Neural cell (in vitro differentiated cells): ENCODE results near the gene PADI2. TPM values are rescaled to one million over a fixed set of nuclear protein-coding genes. Genes with fewer than 3 reads are reported as not detected.

ENCODE experiments used
- H2AFZ ChIP-seq: fragments of 200-600, 300-800 bp; sonication (generic), shearing (Covaris generic); 2 replicates; pipeline ENCODE4 v1.6.0; 2014; ENCODE audit warnings: low read depth, mild to moderate bottlenecking, antibody characterized with exemption, low read length, moderate library complexity
- H3F3A ChIP-seq: fragments of 200-600 bp; shearing (Covaris generic); 2 replicates; pipeline ENCODE4 v1.6.1; 2016; ENCODE audit warnings: mild to moderate bottlenecking, moderate library complexity, mixed read lengths, antibody characterized with exemption, low read length; ENCODE audit not compliant: insufficient read depth, poor library complexity, severe bottlenecking
- H3K27ac ChIP-seq: fragments of 200-600, 300-800 bp; sonication (generic), shearing (Covaris generic); 2 replicates; pipeline ENCODE4 v1.5.1; 2014; ENCODE audit warnings: mild to moderate bottlenecking, low read length, moderate library complexity
- H3K27me3 ChIP-seq: fragments of 300-800, 200-600 bp; sonication (generic), shearing (Covaris generic); 2 replicates; pipeline ENCODE4 v1.6.0; 2014; ENCODE audit warnings: mild to moderate bottlenecking, low read depth, low read length, moderate library complexity; ENCODE audit not compliant: insufficient read depth
- H3K36me3 ChIP-seq: fragments of 300-800, 200-600 bp; sonication (generic), shearing (Covaris generic); 2 replicates; pipeline ENCODE4 v1.5.1; 2014; ENCODE audit warnings: mild to moderate bottlenecking, antibody characterized with exemption, low read length, moderate library complexity; ENCODE audit not compliant: insufficient read depth
- H3K4me2 ChIP-seq: fragments of 300-800, 200-600 bp; sonication (generic), shearing (Covaris generic); 2 replicates; pipeline ENCODE4 v1.6.0; 2014; ENCODE audit warnings: mild to moderate bottlenecking, low read length
- H3K4me3 ChIP-seq: fragments of 300-800, 200-600 bp; sonication (generic), shearing (Covaris generic); 2 replicates; pipeline ENCODE4 v1.5.1; 2014; ENCODE audit warnings: mild to moderate bottlenecking, low read length, moderate library complexity
- H3K79me2 ChIP-seq: fragments of 200-600 bp; shearing (Covaris generic); replicated peaks from 2 replicates; pipeline ENCODE4 v1.6.0; 2014; ENCODE audit warnings: mild to moderate bottlenecking, low read length, moderate library complexity; ENCODE audit not compliant: insufficient read depth
- H3K9ac ChIP-seq: fragments of 300-800, 200-600 bp; sonication (generic), shearing (Covaris generic); 2 replicates; pipeline ENCODE4 v1.6.1; 2016; ENCODE audit warnings: mild to moderate bottlenecking, low read length, mixed read lengths
- H3K9me2 ChIP-seq: fragments of 200-600 bp; shearing (Covaris generic); 2 replicates; pipeline ENCODE4 v1.6.1; 2016; ENCODE audit warnings: mild to moderate bottlenecking, low read length, mixed read lengths; ENCODE audit not compliant: insufficient read depth
- H3K9me3 ChIP-seq: fragments of 200-600, 300-800 bp; sonication (generic), shearing (Covaris generic); 2 replicates; pipeline ENCODE4 v1.6.1; 2016; ENCODE audit warnings: mild to moderate bottlenecking, mixed run types, low read length, moderate library complexity, mixed read lengths
- H4K20me1 ChIP-seq: fragments of 200-600 bp; shearing (Covaris generic); 2 replicates; pipeline ENCODE4 v1.6.1; 2016; ENCODE audit warnings: mild to moderate bottlenecking, mixed run types; ENCODE audit not compliant: insufficient read depth
- CTCF ChIP-seq: fragments of 450-650 bp; IDR thresholded peaks from 2 replicates; pipeline ENCODE4 v1.5.1; 2014; ENCODE audit warnings: antibody characterized with exemption, mild to moderate bottlenecking, moderate library complexity; ENCODE audit not compliant: poor library complexity, severe bottlenecking
- EP300 ChIP-seq: fragments of 450-650 bp; conservative IDR thresholded peaks from 2 replicates; pipeline ENCODE4 v1.6.1; 2014; ENCODE audit warnings: antibody characterized with exemption, mild to moderate bottlenecking, moderate library complexity; ENCODE audit not compliant: poor library complexity, severe bottlenecking
- EZH2 ChIP-seq: fragments of 200-600, 300-800 bp; shearing (Covaris generic), sonication (generic); IDR thresholded peaks from 2 replicates; pipeline ENCODE4 v1.6.1; 2014; ENCODE audit warnings: antibody characterized with exemption, low read length, borderline replicate concordance, mild to moderate bottlenecking; ENCODE audit not compliant: insufficient read depth, poor library complexity, severe bottlenecking
- MXI1 ChIP-seq: fragments of 450-650 bp; conservative IDR thresholded peaks from 2 replicates; pipeline ENCODE4 v1.6.1; 2014; ENCODE audit warnings: antibody characterized with exemption, mild to moderate bottlenecking; ENCODE audit not compliant: poor library complexity, severe bottlenecking
- POLR2AphosphoS5 ChIP-seq: IDR thresholded peaks from 2 replicates; pipeline ENCODE4 v1.6.1; 2012
- RAD21 ChIP-seq: fragments of 450-650 bp; conservative IDR thresholded peaks from 2 replicates; pipeline ENCODE4 v1.6.1; 2014; ENCODE audit warnings: antibody characterized with exemption, mild to moderate bottlenecking, moderate library complexity
- REST ChIP-seq: IDR thresholded peaks from 2 replicates; pipeline ENCODE4 v1.6.1; 2012; ENCODE audit warnings: borderline replicate concordance
- SMC3 ChIP-seq: fragments of 450-650 bp; conservative IDR thresholded peaks from 2 replicates; pipeline ENCODE4 v1.6.1; 2014; ENCODE audit warnings: antibody characterized with exemption, mild to moderate bottlenecking, moderate library complexity; ENCODE audit not compliant: poor library complexity
- TAF1 ChIP-seq: IDR thresholded peaks from 2 replicates; pipeline ENCODE4 v1.6.1; 2012; ENCODE audit warnings: low read depth
- polyA plus RNA-seq: library from polyadenylated mRNA; depleted of rRNA; stranded (reverse); fragments of >200 nt; gene quantifications from 2 replicates; pipeline ENCODE4 v1.2.3, GENCODE V29; 2014

The PADI2 gene
- polyA plus RNA-seq, 1 donor from 2014 or later: 1.6 TPM

- TF ChIP-seq POLR2AphosphoS5: no peak
- TF ChIP-seq EP300: no peak
- TF ChIP-seq RAD21: no peak
- no peak for TF ChIP-seq CTCF
- TF ChIP-seq TAF1: no peak
- TF ChIP-seq MXI1: no peak
- no peak for TF ChIP-seq EZH2
- TF ChIP-seq SMC3: no peak
- TF ChIP-seq REST: no peak
- Histone ChIP-seq H3K9ac (no peak overlapping the region), H3K79me2 (no peaks in the 10 kb centered on the region), H3K27ac (no peak overlapping the region), H3F3A (no peaks in the 10 kb centered on the region), H3K4me3 (no peak overlapping the region), H3K27me3 (no peaks in the 10 kb centered on the region), H3K9me3 (peaks cover 3% of the 10 kb centered on the region), H2AFZ (no peak overlapping the region), H3K4me2 (no peak overlapping the region), H3K9me2 (no peaks in the 10 kb centered on the region), H4K20me1 (no peaks in the 10 kb centered on the region), H3K36me3 (no peaks in the 10 kb centered on the region)
Observed at GRCh38 chr1:17148950-17149608, 29.8 kb upstream of the PADI2 start.

- H3K9me3 ChIP-seq: no peaks in the 10 kb centered on the region
- H3K9me2 ChIP-seq: no peaks in the 10 kb centered on the region
- H3K79me2 ChIP-seq: no peaks in the 10 kb centered on the region
- TF ChIP-seq EP300: no peak
- TF ChIP-seq REST: no peak
- no peak for TF ChIP-seq CTCF
- no peak for TF ChIP-seq SMC3
- no peak for TF ChIP-seq POLR2AphosphoS5
- no peak for TF ChIP-seq TAF1
- TF ChIP-seq RAD21: no peak
- TF ChIP-seq EZH2: no peak
- TF ChIP-seq MXI1: no peak
- no peaks in the 10 kb centered on the region for H3F3A ChIP-seq
- H3K4me3 ChIP-seq: no peak overlapping the region
- no peak overlapping the region for H3K27ac ChIP-seq
- no peaks in the 10 kb centered on the region for H3K36me3 ChIP-seq
- H3K9ac ChIP-seq: no peak overlapping the region
- no peak overlapping the region for H3K4me2 ChIP-seq
- H3K27me3 ChIP-seq: no peaks in the 10 kb centered on the region
- H2AFZ ChIP-seq: no peak overlapping the region
- H4K20me1 ChIP-seq: no peaks in the 10 kb centered on the region
Observed at GRCh38 chr1:17145648-17146047, 26.4 kb upstream of the PADI2 start.
